GM21528 (cell line): Measurements from ENCODE around the gene TAB3.
"Not testable (repeated sequence)": the region's sequence is repeated elsewhere in the genome, so short reads cannot be mapped to it uniquely, and the experiment has no call there.

Experiments used
- ATAC-seq: cut with Tn5 transposase; IDR thresholded peaks from one replicate; pipeline ENCODE4 v1.9.1; 2021; ENCODE audit warnings: mild to moderate bottlenecking, moderate library complexity; ENCODE audit not compliant: unreplicated experiment, low FRiP score

Gene TAB3

GRCh38 chrX:30822068-30822681 is 66.9 kb downstream of the TAB3 start:
- ATAC-seq = peak; percentile 83

- ATAC-seq = no peak
Measured at GRCh38 chrX:30821116-30821515, 67.9 kb downstream of the TAB3 start.

GRCh38 chrX:30819080-30819479 is 70.0 kb downstream of the TAB3 start:
- no peak for ATAC-seq

- no peak for ATAC-seq
Measured at GRCh38 chrX:30816079-30816478, 73.0 kb downstream of the TAB3 start.

GRCh38 chrX:30814978-30815377 is 74.1 kb downstream of the TAB3 start:
- no peak for ATAC-seq

- ATAC-seq = peak; percentile 99
Measured at GRCh38 chrX:30812326-30812725, 76.7 kb downstream of the TAB3 start.

- no peak for ATAC-seq
Measured at GRCh38 chrX:30806187-30806728, 82.8 kb downstream of the TAB3 start.

- ATAC-seq = no peak
Measured at GRCh38 chrX:30804462-30804861, 84.6 kb downstream of the TAB3 start.

- no peak for ATAC-seq
Measured at GRCh38 chrX:30800901-30801300, 88.2 kb downstream of the TAB3 start.

- ATAC-seq = no peak
Measured at GRCh38 chrX:30799327-30799726, 89.7 kb downstream of the TAB3 start.

- ATAC-seq = no peak
Measured at GRCh38 chrX:30798810-30799209, 90.2 kb downstream of the TAB3 start.

GRCh38 chrX:30797301-30797700 is 91.8 kb downstream of the TAB3 start:
- ATAC-seq = not testable (repeated sequence)

- ATAC-seq = no peak
Measured at GRCh38 chrX:30795981-30796958, 92.8 kb downstream of the TAB3 start.

- ATAC-seq = no peak
Measured at GRCh38 chrX:30794497-30794896, 94.6 kb downstream of the TAB3 start.

GRCh38 chrX:30793767-30794103 is 95.3 kb downstream of the TAB3 start:
- ATAC-seq = no peak

- no peak for ATAC-seq
Measured at GRCh38 chrX:30793075-30793766, 95.8 kb downstream of the TAB3 start.

GRCh38 chrX:30791296-30792278 is 97.5 kb downstream of the TAB3 start:
- ATAC-seq = no peak

- no peak for ATAC-seq
Measured at GRCh38 chrX:30787012-30787411, 102.0 kb downstream of the TAB3 start.

- ATAC-seq = no peak
Measured at GRCh38 chrX:30786374-30786773, 102.7 kb downstream of the TAB3 start.
